H1 (cell line): ENCODE measurements around the gene GTF2IRD1. TPM values are rescaled to one million over a fixed set of nuclear protein-coding genes. Genes with fewer than 3 reads are reported as not detected.

ENCODE experiments used
- CTCF ChIA-PET: fragments of 300-600 bp; sonication (Branson Sonifier 250); formaldehyde crosslinking; loops from one replicate; lab custom pipeline; 2021; ENCODE audit not compliant: partially characterized antibody; lab: Charles Lee
- POLR2A ChIA-PET: fragments of 300-600 bp; sonication (Branson Sonifier 250); formaldehyde crosslinking; loops from one replicate; lab custom pipeline; 2021; ENCODE audit warnings: inconsistent platforms; ENCODE audit not compliant: partially characterized antibody; lab: Charles Lee
- DNase-seq, 2 experiments: peaks; one replicate each; pipeline versions ENCODE4 v3.0.0 to v3.0.0-alpha.2; 2010 to 2022; ENCODE audit warnings: low spot score in 2 of 2, low read depth in 1 of 2, mixed read lengths in 1 of 2
- FAIRE-seq: peaks from 2 replicates; lab custom pipeline; 2011; peaks lifted over from hg19 to GRCh38; lab: Jason Lieb, UNC
- H2AFZ ChIP-seq: 2 replicates; pipeline ENCODE4 v1.8.1; 2012; ENCODE audit warnings: low read length, inconsistent platforms
- H2AK5ac ChIP-seq: 2 replicates; pipeline ENCODE4 v1.6.1; 2013; ENCODE audit warnings: low read depth, low read length
- H2BK120ac ChIP-seq: replicated peaks from 2 replicates; pipeline ENCODE3; 2013; ENCODE audit warnings: low read depth, low read length, inconsistent platforms
- H2BK12ac ChIP-seq: 2 replicates; pipeline ENCODE4 v1.6.1; 2013; ENCODE audit warnings: low read depth, low read length
- H2BK15ac ChIP-seq: 2 replicates; pipeline ENCODE4 v1.6.1; 2013; ENCODE audit warnings: low read length
- H2BK20ac ChIP-seq: 2 replicates; pipeline ENCODE4 v1.6.1; 2013; ENCODE audit warnings: low read length
- H2BK5ac ChIP-seq: 2 replicates; pipeline ENCODE4 v1.6.1; 2013; ENCODE audit warnings: low read depth, low read length
- H3K14ac ChIP-seq: 2 replicates; pipeline ENCODE4 v1.6.1; 2013; ENCODE audit warnings: inconsistent platforms; ENCODE audit not compliant: insufficient read length
- H3K18ac ChIP-seq: 2 replicates; pipeline ENCODE4 v1.6.1; 2013; ENCODE audit warnings: low read length; ENCODE audit errors: extremely low read depth
- H3K23ac ChIP-seq: 2 replicates; pipeline ENCODE4 v1.6.1; 2013; ENCODE audit warnings: inconsistent platforms; ENCODE audit not compliant: insufficient read length
- H3K23me2 ChIP-seq: 2 replicates; pipeline ENCODE4 v1.6.1; 2013; ENCODE audit warnings: low read depth, low read length
- H3K27ac ChIP-seq: 2 replicates; pipeline ENCODE4 v1.6.1; 2011; ENCODE audit warnings: low read depth, low read length, inconsistent platforms
- H3K27me3 ChIP-seq, 4 experiments: replicated peaks in 1 of 4; 1 replicate in 1 of 4; 2 replicates in 3 of 4; pipeline versions ENCODE4 v1.6.1 to v1.8.1; 2011 to 2013; ENCODE audit warnings: low read length in 3 of 4, mild to moderate bottlenecking in 3 of 4, inconsistent platforms in 2 of 4, mixed read lengths in 2 of 4, moderate library complexity in 1 of 4; ENCODE audit not compliant: control insufficient read depth in 3 of 4, insufficient read depth in 3 of 4; ENCODE audit errors: extremely low read depth in 1 of 4
- H3K36me3 ChIP-seq, 4 experiments: 2 replicates each; pipeline versions ENCODE4 v1.6.1 to v1.8.1; 2011 to 2013; ENCODE audit warnings: mild to moderate bottlenecking in 4 of 4, low read length in 3 of 4, moderate library complexity in 2 of 4, control low read depth in 1 of 4, inconsistent platforms in 1 of 4; ENCODE audit not compliant: insufficient read depth in 4 of 4, control insufficient read depth in 2 of 4
- H3K4ac ChIP-seq: replicated peaks from 2 replicates; pipeline ENCODE3; 2013; ENCODE audit warnings: low read length, low read depth, mixed read lengths, inconsistent platforms; ENCODE audit not compliant: insufficient read length
- H3K4me1 ChIP-seq, 4 experiments: replicated peaks in 1 of 4; 1 replicate in 1 of 4; 2 replicates in 3 of 4; pipeline versions ENCODE4 v1.6.1 to v1.8.1; 2011 to 2013; ENCODE audit warnings: low read length in 3 of 4, inconsistent platforms in 2 of 4, mixed read lengths in 1 of 4; ENCODE audit not compliant: insufficient read depth in 4 of 4, control insufficient read depth in 3 of 4
- H3K4me2 ChIP-seq, 2 experiments: 2 replicates each; pipeline versions ENCODE4 v1.6.1 to v1.8.1; 2011 to 2013; ENCODE audit warnings: low read depth in 2 of 2, low read length in 2 of 2, control low read depth in 1 of 2, inconsistent platforms in 1 of 2, mild to moderate bottlenecking in 1 of 2; ENCODE audit not compliant: insufficient read depth in 1 of 2
- H3K4me3 ChIP-seq, 4 experiments: fragments of 200-600, 300-600 bp in 1 of 4; sonication (generic), shearing (Covaris generic), sonication (Bioruptor Twin) in 1 of 4; 2 replicates each; pipeline versions ENCODE4 v1.5.1 to v1.8.1; 2011 to 2016; ENCODE audit warnings: low read length in 4 of 4, low read depth in 3 of 4, control low read depth in 2 of 4, inconsistent platforms in 2 of 4, mild to moderate bottlenecking in 2 of 4, mixed read lengths in 1 of 4, moderate library complexity in 1 of 4; ENCODE audit not compliant: insufficient read depth in 2 of 4; ENCODE audit errors: extremely low read depth in 1 of 4
- H3K56ac ChIP-seq: replicated peaks from 2 replicates; pipeline ENCODE3; 2013; ENCODE audit warnings: low read depth, mild to moderate bottlenecking, mixed read lengths, low read length, inconsistent platforms; ENCODE audit not compliant: insufficient read length
- H3K79me1 ChIP-seq: 2 replicates; pipeline ENCODE4 v1.6.1; 2013; ENCODE audit warnings: low read depth, low read length, control low read depth
- H3K79me2 ChIP-seq, 2 experiments: 2 replicates each; pipeline versions ENCODE4 v1.6.1 to v1.8.1; 2012 to 2013; ENCODE audit warnings: low read length in 2 of 2, mild to moderate bottlenecking in 2 of 2, inconsistent platforms in 1 of 2; ENCODE audit not compliant: insufficient read depth in 2 of 2, control insufficient read depth in 1 of 2
- H3K9ac ChIP-seq, 4 experiments: replicated peaks in 1 of 4; 1 replicate in 1 of 4; 2 replicates in 3 of 4; pipeline versions ENCODE4 v1.6.1 to v1.8.1; 2011 to 2013; ENCODE audit warnings: low read depth in 3 of 4, low read length in 3 of 4, control low read depth in 2 of 4, mild to moderate bottlenecking in 2 of 4, moderate library complexity in 2 of 4, inconsistent platforms in 1 of 4; ENCODE audit errors: extremely low read depth in 1 of 4
- H3K9me3 ChIP-seq, 2 experiments: 2 replicates each; pipeline versions ENCODE4 v1.6.1 to v1.8.1; 2012 to 2013; ENCODE audit warnings: mild to moderate bottlenecking in 2 of 2, moderate library complexity in 2 of 2, control low read depth in 1 of 2, inconsistent platforms in 1 of 2, low read depth in 1 of 2, low read length in 1 of 2, mixed read lengths in 1 of 2; ENCODE audit not compliant: insufficient read depth in 2 of 2
- H4K20me1 ChIP-seq, 2 experiments: replicated peaks in 1 of 2; 2 replicates each; pipeline versions ENCODE3 to v1.8.1; 2011 to 2013; ENCODE audit warnings: inconsistent platforms in 2 of 2, low read length in 2 of 2, mild to moderate bottlenecking in 1 of 2; ENCODE audit not compliant: insufficient read depth in 2 of 2, control insufficient read depth in 1 of 2
- H4K5ac ChIP-seq: 2 replicates; pipeline ENCODE4 v1.6.1; 2013; ENCODE audit warnings: low read length, low read depth, mixed read lengths, inconsistent platforms; ENCODE audit not compliant: insufficient read length
- H4K8ac ChIP-seq: 2 replicates; pipeline ENCODE4 v1.8.0; 2013; ENCODE audit warnings: mild to moderate bottlenecking, moderate library complexity, low read length, inconsistent platforms; ENCODE audit not compliant: insufficient read depth; ENCODE audit errors: extremely low read depth
- H4K91ac ChIP-seq: replicated peaks from 2 replicates; pipeline ENCODE3; 2013; ENCODE audit warnings: low read length, mixed read lengths, inconsistent platforms; ENCODE audit not compliant: insufficient read length
- CBX5 ChIP-seq: fragments of 300-800, 300-1000 bp; sonication (generic); IDR thresholded peaks from 2 replicates; pipeline ENCODE4 v1.7.1; 2016; ENCODE audit warnings: antibody characterized with exemption, low read length, low read depth
- FOSL1 ChIP-seq: IDR thresholded peaks from 2 replicates; pipeline ENCODE4 v1.6.1; 2011; ENCODE audit warnings: mild to moderate bottlenecking, low read depth, low read length, moderate library complexity; ENCODE audit not compliant: insufficient read depth
- KDM1A ChIP-seq: fragments of 200-600, 300-600 bp; sonication (generic); IDR thresholded peaks from 2 replicates; pipeline ENCODE4 v1.7.1; 2016; ENCODE audit warnings: mild to moderate bottlenecking, low read length, borderline replicate concordance
- KDM4A ChIP-seq: IDR thresholded peaks from one replicate; pipeline ENCODE4 v1.7.1; 2012; ENCODE audit warnings: low read depth, mild to moderate bottlenecking, moderate library complexity, low read length, inconsistent platforms; ENCODE audit not compliant: severe bottlenecking
- NRF1 ChIP-seq: IDR thresholded peaks from 2 replicates; pipeline ENCODE4 v1.6.1; 2011; ENCODE audit warnings: mild to moderate bottlenecking, low read depth, low read length, improper control_type of control experiment
- RBBP5 ChIP-seq: IDR thresholded peaks from 2 replicates; pipeline ENCODE4 v1.7.1; 2012; ENCODE audit warnings: low read depth, mild to moderate bottlenecking, inconsistent platforms, low read length, moderate library complexity, borderline replicate concordance
- RNF2 ChIP-seq: fragments of 200-900, 300-1000 bp; sonication (generic); IDR thresholded peaks from 2 replicates; pipeline ENCODE4 v1.7.1; 2016; ENCODE audit warnings: borderline replicate concordance, low read depth, mild to moderate bottlenecking, antibody characterized with exemption, low read length; ENCODE audit not compliant: poor library complexity, severe bottlenecking; ENCODE audit errors: missing control alignments
- RXRA ChIP-seq: IDR thresholded peaks from 2 replicates; pipeline ENCODE4 v1.6.1; 2011; ENCODE audit warnings: low read depth, mild to moderate bottlenecking, low read length, moderate library complexity; ENCODE audit not compliant: insufficient read depth
- SAP30 ChIP-seq: fragments of 300-600 bp; sonication (generic); IDR thresholded peaks from 2 replicates; pipeline ENCODE4 v1.7.1; 2012; ENCODE audit warnings: low read length, moderate library complexity, mild to moderate bottlenecking, inconsistent platforms; ENCODE audit not compliant: insufficient read depth, insufficient replicate concordance
- SIX5 ChIP-seq: IDR thresholded peaks from 2 replicates; pipeline ENCODE4 v1.6.1; 2011; ENCODE audit warnings: mild to moderate bottlenecking, low read depth, low read length
- SUZ12 ChIP-seq: fragments of 200-600 bp; sonication (generic); IDR thresholded peaks from 2 replicates; pipeline ENCODE4 v1.6.1; 2012; ENCODE audit warnings: mild to moderate bottlenecking, inconsistent platforms, low read length, moderate library complexity, mixed read lengths
- TAF7 ChIP-seq: optimal IDR thresholded peaks from 2 replicates; pipeline ENCODE3; 2011; ENCODE audit warnings: low read depth, mild to moderate bottlenecking, inconsistent platforms, low read length, moderate library complexity, borderline replicate concordance
- ZNF274 ChIP-seq: IDR thresholded peaks from 2 replicates; pipeline ENCODE4 v1.7.0; 2012; ENCODE audit warnings: low read length, borderline replicate concordance; ENCODE audit errors: extremely low read depth
- WGBS, 2 experiments: shearing (Covaris generic) in 1 of 2; methylation state at CpG; one replicate each; pipeline versions ENCODE4 v1.1.6 to v1.1.7; 2013 to 2015; ENCODE audit warnings: low lambda C conversion rate in 2 of 2, mixed read lengths in 2 of 2, inconsistent platforms in 1 of 2, low coverage in 1 of 2, missing lambda C conversion rate in 1 of 2; ENCODE audit not compliant: insufficient replicate concordance in 2 of 2, insufficient coverage in 1 of 2, insufficient read length in 1 of 2; ENCODE audit errors: extremely low coverage in 1 of 2, missing lambda C conversion rate in 1 of 2; 5-methylcytosine and 5-hydroxymethylcytosine counted together
- polyA plus RNA-seq, 7 experiments: library from polyadenylated mRNA; depleted of rRNA in 3 of 7; stranded (reverse) in 5 of 7; unstranded in 2 of 7; fragments of >200 nt in 5 of 7; fragments of 200-250 nt in 2 of 7; gene quantifications; 1 replicate in 5 of 7; 2 replicates in 1 of 7; 4 replicates in 1 of 7; pipeline versions ENCODE4 v1.2.1 to v1.2.3, GENCODE V29; 2011 to 2013; ENCODE audit warnings: missing spikeins in 2 of 7, mixed read lengths in 2 of 7
- total RNA-seq: library from RNA; stranded (reverse); fragmentation: NEBNext Ultra II Directional; extraction: Animal tissue kit (Norgen Biotek cat#: 25700); gene quantifications from 2 replicates; pipeline ENCODE4 v1.2.1, GENCODE V29; 2021

Gene GTF2IRD1
- total and polyA plus RNA-seq, 2 of the 8 experiments (the other 6 are each of a cell fraction or from before 2014, with no cell fraction given), result 27.4 to 45.4 TPM

GRCh38 chr7:74462707-74463100 is 9.0 kb downstream of the GTF2IRD1 start:
- Histone ChIP-seq H2AK5ac (no peak overlapping the region), H4K91ac (no peak overlapping the region), H4K20me1 (peaks cover 21 to 25% of the 10 kb centered on the region in 2 experiments), H4K5ac (no peak overlapping the region), H3K56ac (no peak overlapping the region), H3K23ac (no peak overlapping the region), H2BK120ac (no peak overlapping the region), H3K4me3 (no peak overlapping the region), H2BK5ac (no peak overlapping the region), H2BK15ac (no peak overlapping the region), H3K4me2 (no peak overlapping the region), H3K36me3 (no peaks in the 10 kb centered on the region), H3K18ac (no peak overlapping the region), H3K79me2 (peaks cover 3 to 80% of the 10 kb centered on the region in 2 experiments; a peak in 3 of 4 replicates), H3K9ac (no peak overlapping the region), H3K27me3 (no peaks in the 10 kb centered on the region), H2BK20ac (no peak overlapping the region), H2BK12ac (no peak overlapping the region), H2AFZ (no peak overlapping the region), H3K79me1 (peaks cover 26% of the 10 kb centered on the region), H3K4ac (no peak overlapping the region), H3K23me2 (no peaks in the 10 kb centered on the region), H3K27ac (no peak overlapping the region), H3K14ac (no peak overlapping the region), H3K9me3 (no peaks in the 10 kb centered on the region), H4K8ac (no peak overlapping the region; the same call in 1 of the 2 replicates), H3K4me1 (peaks cover 0 to 6% (median under 1%) of the 10 kb centered on the region in 4 experiments; a peak in 3 of 7 replicates)
- ChIA-PET CTCF (interaction anchor here (0.6 to 3.5 kb wide), 5 partner anchors 12 to 105 kb away, joined by 3 to 19 read pairs (median 6); no protein-coding TSS in a partner anchor), POLR2A (interaction anchor here (0.6 to 2.1 kb wide), 8 partner anchors 9 to 144 kb away, joined by 3 to 6 read pairs (median 3); no protein-coding TSS in a partner anchor)
- 83% methylated on average over 11 of the region's 11 CpGs; no CpG with 5 or more reads in 1 of the 2 experiments for WGBS, 2 experiments
- DNase-seq (no peak), FAIRE-seq (no peak)
- TF ChIP-seq NRF1, result no peak
- TF ChIP-seq KDM4A, result no peak
- TF ChIP-seq KDM1A, result no peak
- no peak for TF ChIP-seq FOSL1
- no peak for TF ChIP-seq RXRA
- TF ChIP-seq RNF2, result no peak
- TF ChIP-seq ZNF274, result no peak
- no peak for TF ChIP-seq TAF7
- no peak for TF ChIP-seq SUZ12
- TF ChIP-seq SAP30, result no peak
- no peak for TF ChIP-seq SIX5
- no peak for TF ChIP-seq CBX5
- no peak for TF ChIP-seq RBBP5
